ENCODE results near the gene ABI3BP.

The ABI3BP gene

DNA sequence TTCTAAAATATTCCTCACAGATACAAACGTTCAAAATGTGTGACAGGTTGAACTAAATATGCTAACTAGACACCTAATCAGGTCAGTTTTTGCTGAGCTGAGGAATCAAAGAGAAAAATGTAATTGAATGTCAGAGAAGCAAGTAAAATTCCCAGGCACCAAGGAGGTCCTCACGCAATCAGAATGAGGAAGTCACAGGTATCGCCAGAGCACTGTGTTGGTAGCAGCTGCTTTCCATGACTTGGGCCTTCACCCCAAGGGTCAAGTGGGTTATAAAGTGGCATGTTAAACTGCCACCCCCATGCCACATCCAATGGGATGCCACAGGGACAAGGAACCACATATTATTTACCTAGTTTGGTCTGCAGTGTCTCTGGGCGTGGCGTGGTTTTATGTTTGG is 158.9 kb downstream of the ABI3BP start:
- H3K9me3 Mint-ChIP-seq: no peaks in the 10 kb centered on the region
- H3K27ac Mint-ChIP-seq: no peak overlapping the region
- H3K27me3 Mint-ChIP-seq (ENCODE audit: low read depth): peaks cover 1% of the 10 kb centered on the region
- H3K4me3 Mint-ChIP-seq: no peak overlapping the region
- no peaks in the 10 kb centered on the region for H3K36me3 Mint-ChIP-seq (ENCODE audit: low read depth)
- peaks cover 1% of the 10 kb centered on the region for H3K4me1 Mint-ChIP-seq
- TF ChIP-seq CTCF (IDR thresholded peaks at IDR 0.05; ENCODE audit: unreplicated experiment in 3 of 3): no peak

GRCh38 chr3:100833483-100833882 is 159.7 kb downstream of the ABI3BP start:
- Mint-ChIP-seq H3K36me3 (ENCODE audit: low read depth) (no peaks in the 10 kb centered on the region), H3K27me3 (ENCODE audit: low read depth) (no peaks in the 10 kb centered on the region), H3K4me3 (no peak overlapping the region), H3K9me3 (no peaks in the 10 kb centered on the region), H3K4me1 (peaks cover 9% of the 10 kb centered on the region), H3K27ac (no peak overlapping the region)
- TF ChIP-seq CTCF (IDR thresholded peaks at IDR 0.05; ENCODE audit: unreplicated experiment in 3 of 3): no peak

DNA sequence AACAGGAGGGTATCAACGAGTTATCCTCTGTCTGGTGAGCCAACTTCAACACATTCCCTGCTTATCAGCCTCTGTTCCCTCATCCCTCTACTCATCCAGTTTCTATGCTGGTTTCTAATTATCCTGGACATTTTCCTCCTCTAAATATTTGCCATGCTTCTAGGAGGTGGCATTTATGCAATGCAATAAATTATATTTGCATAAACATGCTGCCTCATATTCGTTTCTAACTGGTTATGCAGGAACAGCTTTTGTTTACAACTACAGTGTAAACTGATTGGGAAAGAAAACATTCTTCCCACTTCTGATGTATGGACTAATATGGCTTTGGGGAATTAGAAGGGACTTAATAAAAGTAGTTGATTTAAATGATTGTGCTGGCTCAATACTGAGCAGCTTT is 161.6 kb downstream of the ABI3BP start:
- no peak overlapping the region for H3K27ac Mint-ChIP-seq
- H3K27me3 Mint-ChIP-seq (ENCODE audit: low read depth): no peaks in the 10 kb centered on the region
- no peak for TF ChIP-seq CTCF (IDR thresholded peaks at IDR 0.05; ENCODE audit: unreplicated experiment in 3 of 3)
- H3K4me1 Mint-ChIP-seq: peaks cover 9% of the 10 kb centered on the region
- H3K9me3 Mint-ChIP-seq: no peaks in the 10 kb centered on the region
- no peak overlapping the region for H3K4me3 Mint-ChIP-seq
- H3K36me3 Mint-ChIP-seq (ENCODE audit: low read depth): no peaks in the 10 kb centered on the region

DNA sequence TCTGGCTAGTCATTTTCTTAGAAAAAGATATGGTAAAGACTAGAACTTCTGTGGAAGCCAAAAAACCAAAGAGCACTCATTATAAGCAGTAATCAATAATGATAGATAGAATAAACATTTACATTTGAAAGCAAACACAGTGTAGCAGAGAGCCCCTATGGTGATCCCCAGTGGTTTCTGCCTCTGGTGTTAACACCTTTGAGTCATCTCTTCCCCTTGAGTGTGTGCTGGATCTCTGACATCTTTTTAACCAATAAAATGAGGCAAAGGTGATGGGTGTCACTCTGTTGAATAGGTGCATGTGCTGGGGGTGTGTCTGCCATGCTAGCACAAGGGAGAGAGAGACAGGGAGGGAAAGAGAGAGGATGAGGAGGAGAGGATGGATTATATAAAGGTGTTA is 162.3 kb downstream of the ABI3BP start:
- Mint-ChIP-seq H3K36me3 (ENCODE audit: low read depth) (no peaks in the 10 kb centered on the region), H3K4me3 (no peak overlapping the region), H3K4me1 (peaks cover 9% of the 10 kb centered on the region), H3K27me3 (ENCODE audit: low read depth) (no peaks in the 10 kb centered on the region), H3K27ac (no peak overlapping the region), H3K9me3 (no peaks in the 10 kb centered on the region)
- no peak for TF ChIP-seq CTCF (IDR thresholded peaks at IDR 0.05; ENCODE audit: unreplicated experiment in 3 of 3)

- Mint-ChIP-seq H3K27me3 (ENCODE audit: low read depth) (no peaks in the 10 kb centered on the region), H3K9me3 (no peaks in the 10 kb centered on the region), H3K4me3 (no peak overlapping the region), H3K36me3 (ENCODE audit: low read depth) (no peaks in the 10 kb centered on the region), H3K27ac (no peak overlapping the region), H3K4me1 (peaks cover 9% of the 10 kb centered on the region)
- TF ChIP-seq CTCF (IDR thresholded peaks at IDR 0.05; ENCODE audit: unreplicated experiment in 3 of 3): no peak
Observed at GRCh38 chr3:100825574-100825973, 167.6 kb downstream of the ABI3BP start.

GRCh38 chr3:100815583-100815982 is 177.6 kb downstream of the ABI3BP start:
- Mint-ChIP-seq H3K9me3 (no peaks in the 10 kb centered on the region), H3K36me3 (ENCODE audit: low read depth) (no peaks in the 10 kb centered on the region), H3K4me3 (no peak overlapping the region), H3K27ac (no peak overlapping the region), H3K27me3 (ENCODE audit: low read depth) (no peaks in the 10 kb centered on the region), H3K4me1 (no peaks in the 10 kb centered on the region)
- no peak for TF ChIP-seq CTCF (IDR thresholded peaks at IDR 0.05; ENCODE audit: unreplicated experiment in 3 of 3)
